GM12878 (cell line): ENCODE data around the gene PCDHGA5. TPM values are rescaled to one million over a fixed set of nuclear protein-coding genes. Genes with fewer than 3 reads are reported as not detected.

Experiments
- ATF7 ChIP-seq: fragments of 450-650 bp; IDR thresholded peaks from 2 replicates; pipeline ENCODE4 v1.6.1; 2016; ENCODE audit warnings: low read depth, mild to moderate bottlenecking
- CEBPZ ChIP-seq: fragments of 150-350 bp; IDR thresholded peaks from 2 replicates; pipeline ENCODE4 v1.6.1; 2016; ENCODE audit warnings: low read depth, low read length
- CHD1 ChIP-seq: IDR thresholded peaks from 2 replicates; pipeline ENCODE4 v1.6.1; 2012; ENCODE audit warnings: low read depth, low read length, improper control_type of control experiment
- ESRRA ChIP-seq: IDR thresholded peaks from 2 replicates; pipeline ENCODE4 v1.6.1; 2012; ENCODE audit warnings: mild to moderate bottlenecking, low read length, improper control_type of control experiment
- ETV6 ChIP-seq, 2 experiments: fragments of 450-650 bp in 1 of 2; IDR thresholded peaks in 1 of 2; conservative IDR thresholded peaks in 1 of 2; 2 replicates each; pipeline ENCODE4 v1.6.1; 2014; ENCODE audit warnings: antibody characterized with exemption in 1 of 2, borderline replicate concordance in 1 of 2, low read depth in 1 of 2, mild to moderate bottlenecking in 1 of 2, moderate library complexity in 1 of 2
- HDAC6 ChIP-seq: fragments of 200-600 bp; sonication (generic); IDR thresholded peaks from one replicate; pipeline ENCODE4 v1.8.0; 2017; ENCODE audit warnings: antibody characterized with exemption; ENCODE audit not compliant: unreplicated experiment
- IRF3 ChIP-seq: fragments of 450-650 bp; IDR thresholded peaks from 2 replicates; pipeline ENCODE4 v1.6.1; 2014; ENCODE audit warnings: mild to moderate bottlenecking
- IRF5 ChIP-seq: fragments of 450-650 bp; IDR thresholded peaks from 2 replicates; pipeline ENCODE4 v1.6.1; 2017; ENCODE audit warnings: borderline replicate concordance
- JUND ChIP-seq: IDR thresholded peaks from 2 replicates; pipeline ENCODE4 v1.6.1; 2012; ENCODE audit warnings: low read depth, mild to moderate bottlenecking, low read length, improper control_type of control experiment, moderate library complexity
- KDM1A ChIP-seq: fragments of 200-600 bp; sonication (generic); IDR thresholded peaks from 2 replicates; pipeline ENCODE4 v1.6.1; 2016; ENCODE audit warnings: borderline replicate concordance
- KLF5 ChIP-seq: fragments of 450-650 bp; IDR thresholded peaks from 2 replicates; pipeline ENCODE4 v1.6.1; 2014; ENCODE audit warnings: mild to moderate bottlenecking; ENCODE audit not compliant: partially characterized antibody
- MLLT1 ChIP-seq: fragments of 450-650 bp; IDR thresholded peaks from 2 replicates; pipeline ENCODE4 v1.6.1; 2016; ENCODE audit warnings: mild to moderate bottlenecking
- MTA2 ChIP-seq: fragments of 450-650 bp; IDR thresholded peaks from 2 replicates; pipeline ENCODE4 v1.6.1; 2016; ENCODE audit warnings: low read depth, mild to moderate bottlenecking, moderate library complexity
- MTA3 ChIP-seq: IDR thresholded peaks from 2 replicates; pipeline ENCODE4 v1.6.1; 2012; ENCODE audit warnings: low read length, inconsistent platforms, borderline replicate concordance
- MXI1 ChIP-seq: fragments of 150-350 bp; IDR thresholded peaks from 2 replicates; pipeline ENCODE4 v1.6.1; 2011; ENCODE audit warnings: low read depth, mild to moderate bottlenecking, inconsistent platforms, low read length, improper control_type of control experiment
- NFIC ChIP-seq: IDR thresholded peaks from 2 replicates; pipeline ENCODE4 v1.6.1; 2012; ENCODE audit warnings: low read depth, mild to moderate bottlenecking, inconsistent platforms, low read length, moderate library complexity
- NKRF ChIP-seq: fragments of 450-650 bp; conservative IDR thresholded peaks from 2 replicates; pipeline ENCODE4 v1.6.1; 2017; ENCODE audit warnings: mild to moderate bottlenecking, moderate library complexity
- RAD51 ChIP-seq: fragments of 450-650 bp; IDR thresholded peaks from 2 replicates; pipeline ENCODE4 v1.6.1; 2016; ENCODE audit warnings: moderate library complexity, mild to moderate bottlenecking, inconsistent platforms
- ZNF217 ChIP-seq: fragments of 450-650 bp; IDR thresholded peaks from 2 replicates; pipeline ENCODE4 v1.6.1; 2017; ENCODE audit warnings: antibody characterized with exemption, mild to moderate bottlenecking
- ZNF274 ChIP-seq: IDR thresholded peaks from one replicate; pipeline ENCODE4 v1.8.0; 2011; ENCODE audit not compliant: insufficient read length, insufficient read depth
- polyA plus RNA-seq, 11 experiments: library from polyadenylated mRNA; depleted of rRNA in 4 of 11; unstranded in 6 of 11; stranded (reverse) in 5 of 11; fragments of >200 nt; fragmentation: Nextera tagmentation in 4 of 11; fragmentation: Illumina TruSeq in 1 of 11; extraction: Ambion mirVana in 4 of 11; extraction: Trizol in 1 of 11; gene quantifications; 1 replicate in 1 of 11; 2 replicates in 10 of 11; pipeline versions ENCODE4 v1.2.1 to v1.2.3, GENCODE V29; 2011 to 2016; ENCODE audit warnings: inconsistent platforms in 2 of 11, missing spikeins in 2 of 11, low read depth in 1 of 11
- total RNA-seq, 4 experiments: library from RNA; depleted of rRNA in 3 of 4; stranded (reverse); fragments of >200 nt in 3 of 4; fragmentation: Illumina TruSeq in 1 of 4; extraction: Trizol in 1 of 4; gene quantifications; 2 replicates each; pipeline versions ENCODE4 v1.2.1 to v1.2.3, GENCODE V29; 2013 to 2021

PCDHGA5 gene
- total and polyA plus RNA-seq, 10 of the 15 experiments (the other 5 are each of a cell fraction or from before 2014, with no cell fraction given), result 0.10 to 0.23 (median 0.16) TPM; not detected in 4

- peak; percentile 2; the same call in 1 of the 2 replicates for TF ChIP-seq MTA3
- no peak; the same call in 1 of the 2 replicates for TF ChIP-seq MLLT1
- TF ChIP-seq ATF7, result 0 out of 2 replicates have a peak, but pooled peaks have one; percentile 15
- TF ChIP-seq MXI1, result peak; percentile 53
- no peak for TF ChIP-seq KDM1A
- TF ChIP-seq IRF3, result no peak
- TF ChIP-seq ESRRA, result no peak
- no peak for TF ChIP-seq CEBPZ
- no peak for TF ChIP-seq HDAC6
- TF ChIP-seq CHD1, result no peak
- TF ChIP-seq NKRF, result no peak
- TF ChIP-seq IRF5, result no peak
- no peak for TF ChIP-seq ZNF274
- TF ChIP-seq JUND, result no peak
- TF ChIP-seq RAD51, result no peak
- no peak; the same call in 1 of the 2 replicates for TF ChIP-seq NFIC
- TF ChIP-seq MTA2, result no peak
- TF ChIP-seq KLF5, result peak; percentile 40
- no peak for TF ChIP-seq ZNF217
- peak in 1 of 2 experiments; percentile 78; a peak in 2 of 4 replicates for TF ChIP-seq ETV6 (conservative IDR thresholded peaks at IDR 0.05 in 1 of 2, IDR thresholded peaks at IDR 0.05 in 1 of 2; ENCODE audit: borderline replicate concordance in 1 of 2, low read depth in 1 of 2)
Measured at GRCh38 chr5:141320225-141321169, 43.5 kb upstream of the PCDHGA5 start, which contains the start of gene TAF7 (continued).
